HEK293T (cell line): ENCODE measurements around the gene SPSB2.

Source experiments
- CTBP1 ChIP-seq: fragments of 450-650 bp; IDR thresholded peaks from 2 replicates; pipeline ENCODE4 v1.6.1; 2016; ENCODE audit warnings: borderline replicate concordance
- ELF4 ChIP-seq: fragments of 450-650 bp; IDR thresholded peaks from 2 replicates; pipeline ENCODE4 v1.6.1; 2017; ENCODE audit warnings: antibody characterized with exemption
- PKNOX1 ChIP-seq: fragments of 450-650 bp; IDR thresholded peaks from 2 replicates; pipeline ENCODE4 v1.6.1; 2016
- SP1 ChIP-seq: fragments of 450-650 bp; IDR thresholded peaks from 2 replicates; pipeline ENCODE4 v1.6.1; 2017
- SUZ12 ChIP-seq: fragments of 450-650 bp; IDR thresholded peaks from 2 replicates; pipeline ENCODE4 v1.6.1; 2016; ENCODE audit warnings: mild to moderate bottlenecking
- TARDBP ChIP-seq: fragments of 450-650 bp; IDR thresholded peaks from 2 replicates; pipeline ENCODE4 v1.6.1; 2016

GRCh38 chr12:6915789-6916285, 42.7 kb upstream of the SPSB2 start:
- no peak for TF ChIP-seq ELF4
- no peak for TF ChIP-seq CTBP1
- no peak for TF ChIP-seq SP1
- TF ChIP-seq TARDBP = no peak
- TF ChIP-seq SUZ12 = no peak
- TF ChIP-seq PKNOX1 = no peak
